Stimulated activated CD4-positive, alpha-beta T cell treated with anti-CD3 and anti-CD28 coated beads, Interleukin-2, amount 100 ng/mL, for 4 hours (primary cell): ENCODE measurements around the gene SPIRE1.
"Not testable (repeated sequence)": the region's sequence is repeated elsewhere in the genome, so short reads cannot be mapped to it uniquely, and the experiment has no call there.

Source experiments
- DNase-seq: peaks from one replicate; pipeline ENCODE4 v3.0.0-alpha.2; 2020; ENCODE audit warnings: low read depth

The SPIRE1 gene

GRCh38 chr18:12645751-12646203, 12.1 kb downstream of the SPIRE1 start:
- DNase-seq, result no peak

GRCh38 chr18:12645254-12645653, 12.7 kb downstream of the SPIRE1 start:
- DNase-seq, result no peak

- DNase-seq, result not testable (repeated sequence)
Measured at GRCh38 chr18:12643756-12644155, 14.2 kb downstream of the SPIRE1 start.

GRCh38 chr18:12640881-12641200, 17.1 kb downstream of the SPIRE1 start:
- no peak for DNase-seq

- DNase-seq, result no peak
Measured at GRCh38 chr18:12639990-12640880, 17.7 kb downstream of the SPIRE1 start.

GRCh38 chr18:12638644-12639124, 19.2 kb downstream of the SPIRE1 start:
- no peak for DNase-seq

- no peak for DNase-seq
Measured at GRCh38 chr18:12637901-12638643, 19.8 kb downstream of the SPIRE1 start.

GRCh38 chr18:12637393-12637792, 20.5 kb downstream of the SPIRE1 start:
- DNase-seq, result no peak

DNA sequence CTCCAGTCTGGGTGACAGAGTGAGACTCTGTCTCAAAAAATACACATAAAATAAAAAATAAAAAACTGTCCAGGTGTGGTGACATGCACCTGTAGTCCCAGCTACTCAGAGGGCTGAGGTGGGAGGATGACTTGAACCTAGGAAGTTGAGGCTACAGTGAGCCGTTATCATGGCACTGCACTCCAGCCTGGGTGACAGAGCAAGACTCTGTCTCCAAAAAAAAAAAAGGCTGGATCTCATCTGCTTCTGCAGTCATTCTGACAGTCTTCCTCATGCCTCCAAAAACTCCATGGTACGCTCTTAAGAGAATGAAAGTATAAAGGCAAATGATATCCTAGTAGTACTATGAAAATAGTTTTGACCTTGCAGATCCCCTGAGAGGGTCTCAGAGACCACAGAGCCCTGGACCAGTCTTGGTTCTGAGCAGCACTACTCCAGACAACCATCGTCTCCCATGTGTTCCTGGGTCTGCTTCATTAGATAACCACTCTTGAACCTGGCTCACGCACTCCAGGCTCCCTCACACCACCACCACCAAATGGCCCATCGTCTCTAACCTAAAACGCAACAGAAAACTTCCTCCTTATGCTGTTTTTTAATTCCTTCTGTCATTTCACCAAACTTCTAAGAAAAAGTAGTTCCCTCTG, 26.0 kb downstream of the SPIRE1 start:
- DNase-seq, result no peak

GRCh38 chr18:12630136-12630535, 27.8 kb downstream of the SPIRE1 start:
- no peak for DNase-seq

- no peak for DNase-seq
Measured at GRCh38 chr18:12628706-12629702, 28.9 kb downstream of the SPIRE1 start.

GRCh38 chr18:12627199-12627598, 30.7 kb downstream of the SPIRE1 start:
- not testable (repeated sequence) for DNase-seq

DNA sequence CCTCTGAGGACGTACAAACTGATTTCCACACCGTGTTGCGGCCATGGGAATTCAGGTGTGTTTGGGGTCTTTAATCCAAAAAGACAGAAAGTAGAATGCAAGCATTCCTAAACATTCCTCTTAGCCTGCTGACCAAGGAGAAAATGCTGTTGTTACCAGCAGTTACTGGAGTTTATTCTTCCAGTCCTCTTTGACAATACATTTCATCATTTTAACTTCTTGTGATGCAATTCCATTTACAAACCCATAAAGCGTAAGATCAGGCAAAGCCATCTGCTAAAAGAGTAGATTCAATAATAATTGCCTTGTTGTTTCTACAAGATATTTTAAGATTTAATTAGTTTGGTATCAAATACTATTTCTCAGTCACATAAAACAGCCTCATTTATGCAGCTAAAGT, 32.7 kb downstream of the SPIRE1 start:
- DNase-seq, result no peak

DNA sequence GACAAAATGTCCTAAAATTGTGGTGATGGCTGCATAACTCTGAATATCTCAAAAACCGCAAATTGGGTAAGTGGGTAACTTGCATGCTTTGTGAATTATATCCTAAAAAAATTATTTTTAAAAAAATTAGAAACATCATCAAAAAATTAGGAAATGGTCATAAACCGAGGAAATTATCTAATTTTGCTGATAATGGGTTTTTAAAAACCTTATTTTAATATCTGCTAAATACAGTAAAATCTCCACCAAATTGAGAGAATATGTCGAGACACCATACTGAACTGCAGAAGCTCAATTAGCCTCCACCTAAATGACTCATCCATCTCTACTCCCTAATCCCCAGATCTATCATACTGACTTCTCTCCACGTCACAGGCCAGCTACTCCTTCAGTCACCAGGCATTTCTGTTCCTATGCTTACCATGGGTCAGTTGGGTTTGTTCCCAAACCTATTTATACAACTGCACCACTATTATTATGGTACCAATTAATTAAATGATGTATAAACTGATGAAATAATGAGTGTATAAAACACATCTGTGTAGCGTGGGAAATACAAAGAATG, 36.1 kb downstream of the SPIRE1 start:
- DNase-seq, result no peak

GRCh38 chr18:12615748-12616147, 42.2 kb downstream of the SPIRE1 start:
- DNase-seq, result no peak

- no peak for DNase-seq
Measured at GRCh38 chr18:12608301-12608700, 49.6 kb downstream of the SPIRE1 start.

- DNase-seq, result no peak
Measured at GRCh38 chr18:12606592-12607315, 51.2 kb downstream of the SPIRE1 start.

- no peak for DNase-seq
Measured at GRCh38 chr18:12604445-12605007, 53.4 kb downstream of the SPIRE1 start.

- DNase-seq, result no peak
Measured at GRCh38 chr18:12599966-12600365, 57.9 kb downstream of the SPIRE1 start.

- DNase-seq, result no peak
Measured at GRCh38 chr18:12599543-12599942, 58.4 kb downstream of the SPIRE1 start.
